Peyer's patch (tissue), 4 donors: Measurements from ENCODE around the gene LPIN1. TPM values are rescaled to one million over a fixed set of nuclear protein-coding genes. Genes with fewer than 3 reads are reported as not detected.

ENCODE experiments used
- DNase-seq, 3 donors: peaks; one replicate each; pipeline ENCODE4 v3.0.0-alpha.2; 2017 to 2019
- H3K27ac ChIP-seq, 4 donors: fragments of 200-600 bp; sonication (generic); one replicate each; pipeline ENCODE4 v1.5.1; 2016 to 2019
- H3K27me3 ChIP-seq, 2 donors: fragments of 200-600 bp; sonication (generic); one replicate each; pipeline ENCODE4 v1.5.1; 2019
- H3K36me3 ChIP-seq, 3 donors: fragments of 200-600 bp; sonication (generic); one replicate each; pipeline ENCODE4 v1.5.1; 2016 to 2019
- H3K4me1 ChIP-seq, 4 donors: fragments of 200-600 bp; sonication (generic); one replicate each; pipeline ENCODE4 v1.5.1; 2016 to 2019
- H3K4me3 ChIP-seq, 4 donors: fragments of 200-600 bp; sonication (generic); 1 replicate in 3 of 4; 2 replicates in 1 of 4; pipeline ENCODE4 v1.5.1; 2016 to 2019; ENCODE audit warnings: mild to moderate bottlenecking in 1 of 4
- H3K9me3 ChIP-seq, 4 donors: fragments of 200-600 bp; sonication (generic); one replicate each; pipeline ENCODE4 v1.5.1; 2016 to 2019; ENCODE audit warnings: mild to moderate bottlenecking in 1 of 4
- POLR2A ChIP-seq, 2 donors: fragments of 450-650 bp; IDR thresholded peaks; one replicate each; pipeline ENCODE4 v1.5.1; 2017; ENCODE audit warnings: antibody characterized with exemption in 2 of 2, mild to moderate bottlenecking in 2 of 2, moderate library complexity in 2 of 2
- total RNA-seq, 4 donors: library from RNA; depleted of rRNA; stranded (reverse); fragments of >200 nt; gene quantifications; one replicate each; pipeline ENCODE4 v1.1.0, GENCODE V29; 2016
- TF ChIP-seq, protein P1 (sequence below), 6 experiments: fragments of 450-650 bp in 4 of 6; fragments of 200-600 bp in 2 of 6; sonication (generic) in 1 of 6; IDR thresholded peaks; one replicate each; pipeline ENCODE4 v1.5.1; 2017 to 2019; ENCODE audit warnings: antibody characterized with exemption in 6 of 6, mild to moderate bottlenecking in 3 of 6, moderate library complexity in 1 of 6

Gene LPIN1, protein sequence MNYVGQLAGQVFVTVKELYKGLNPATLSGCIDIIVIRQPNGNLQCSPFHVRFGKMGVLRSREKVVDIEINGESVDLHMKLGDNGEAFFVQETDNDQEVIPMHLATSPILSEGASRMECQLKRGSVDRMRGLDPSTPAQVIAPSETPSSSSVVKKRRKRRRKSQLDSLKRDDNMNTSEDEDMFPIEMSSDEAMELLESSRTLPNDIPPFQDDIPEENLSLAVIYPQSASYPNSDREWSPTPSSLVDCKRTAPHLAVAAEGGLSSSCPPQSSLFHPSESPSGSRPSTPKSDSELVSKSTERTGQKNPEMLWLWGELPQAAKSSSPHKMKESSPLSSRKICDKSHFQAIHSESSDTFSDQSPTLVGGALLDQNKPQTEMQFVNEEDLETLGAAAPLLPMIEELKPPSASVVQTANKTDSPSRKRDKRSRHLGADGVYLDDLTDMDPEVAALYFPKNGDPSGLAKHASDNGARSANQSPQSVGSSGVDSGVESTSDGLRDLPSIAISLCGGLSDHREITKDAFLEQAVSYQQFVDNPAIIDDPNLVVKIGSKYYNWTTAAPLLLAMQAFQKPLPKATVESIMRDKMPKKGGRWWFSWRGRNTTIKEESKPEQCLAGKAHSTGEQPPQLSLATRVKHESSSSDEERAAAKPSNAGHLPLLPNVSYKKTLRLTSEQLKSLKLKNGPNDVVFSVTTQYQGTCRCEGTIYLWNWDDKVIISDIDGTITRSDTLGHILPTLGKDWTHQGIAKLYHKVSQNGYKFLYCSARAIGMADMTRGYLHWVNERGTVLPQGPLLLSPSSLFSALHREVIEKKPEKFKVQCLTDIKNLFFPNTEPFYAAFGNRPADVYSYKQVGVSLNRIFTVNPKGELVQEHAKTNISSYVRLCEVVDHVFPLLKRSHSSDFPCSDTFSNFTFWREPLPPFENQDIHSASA
- total RNA-seq, result 10 to 100 TPM; 28.7 to 69.3 (median 44.0) TPM

DNA sequence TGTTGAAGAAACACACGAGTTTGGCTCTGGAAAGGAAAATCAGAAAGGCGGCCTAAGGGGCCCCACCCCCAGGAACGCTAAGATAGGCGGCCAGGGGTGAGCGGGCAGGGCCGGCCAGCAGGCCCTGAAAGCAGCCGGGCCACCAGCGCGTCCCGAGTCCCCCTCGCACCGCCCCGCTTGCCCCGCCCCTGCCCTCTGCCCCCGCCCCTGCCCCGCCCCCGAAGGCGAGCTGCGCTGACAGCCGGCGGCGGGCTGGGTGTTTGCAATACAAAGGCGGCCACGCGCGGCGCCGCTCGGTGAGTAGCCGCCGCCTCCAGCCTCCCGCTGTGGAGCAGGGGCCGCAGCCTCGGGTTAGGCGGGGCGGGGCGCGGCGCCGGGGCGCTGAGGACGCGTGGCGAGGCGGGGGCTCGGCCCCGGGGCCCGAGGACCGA, at the start of gene LPIN1:
TSS of gene LPIN1 (plus strand) at position 257 of the 431 bp plus-strand sequence. CDS start 18,910 bp downstream, outside the sequence.
- Histone ChIP-seq H3K9me3 (no peaks in the 10 kb centered on the region), H3K27me3 (no peaks in the 10 kb centered on the region), H3K4me1 (peaks cover 4 to 58% (median 45%) of the 10 kb centered on the region in 4 donors), H3K36me3 (no peaks in the 10 kb centered on the region), H3K4me3 (peak within 1 kb of the TSS; percentile 65 to 91 (median 74)), H3K27ac (peak within 1 kb of the TSS; percentile 86 to 96 (median 92))
- peak; percentile 62 to 81 for TF ChIP-seq POLR2A (IDR thresholded peaks at IDR 0.05)
- TF ChIP-seq, protein P1, sequence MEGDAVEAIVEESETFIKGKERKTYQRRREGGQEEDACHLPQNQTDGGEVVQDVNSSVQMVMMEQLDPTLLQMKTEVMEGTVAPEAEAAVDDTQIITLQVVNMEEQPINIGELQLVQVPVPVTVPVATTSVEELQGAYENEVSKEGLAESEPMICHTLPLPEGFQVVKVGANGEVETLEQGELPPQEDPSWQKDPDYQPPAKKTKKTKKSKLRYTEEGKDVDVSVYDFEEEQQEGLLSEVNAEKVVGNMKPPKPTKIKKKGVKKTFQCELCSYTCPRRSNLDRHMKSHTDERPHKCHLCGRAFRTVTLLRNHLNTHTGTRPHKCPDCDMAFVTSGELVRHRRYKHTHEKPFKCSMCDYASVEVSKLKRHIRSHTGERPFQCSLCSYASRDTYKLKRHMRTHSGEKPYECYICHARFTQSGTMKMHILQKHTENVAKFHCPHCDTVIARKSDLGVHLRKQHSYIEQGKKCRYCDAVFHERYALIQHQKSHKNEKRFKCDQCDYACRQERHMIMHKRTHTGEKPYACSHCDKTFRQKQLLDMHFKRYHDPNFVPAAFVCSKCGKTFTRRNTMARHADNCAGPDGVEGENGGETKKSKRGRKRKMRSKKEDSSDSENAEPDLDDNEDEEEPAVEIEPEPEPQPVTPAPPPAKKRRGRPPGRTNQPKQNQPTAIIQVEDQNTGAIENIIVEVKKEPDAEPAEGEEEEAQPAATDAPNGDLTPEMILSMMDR (IDR thresholded peaks at IDR 0.05), result peak in 2 of 6 experiments; percentile 19 to 25
- DNase-seq, result peak; percentile 92 to 98 (median 95)

DNA sequence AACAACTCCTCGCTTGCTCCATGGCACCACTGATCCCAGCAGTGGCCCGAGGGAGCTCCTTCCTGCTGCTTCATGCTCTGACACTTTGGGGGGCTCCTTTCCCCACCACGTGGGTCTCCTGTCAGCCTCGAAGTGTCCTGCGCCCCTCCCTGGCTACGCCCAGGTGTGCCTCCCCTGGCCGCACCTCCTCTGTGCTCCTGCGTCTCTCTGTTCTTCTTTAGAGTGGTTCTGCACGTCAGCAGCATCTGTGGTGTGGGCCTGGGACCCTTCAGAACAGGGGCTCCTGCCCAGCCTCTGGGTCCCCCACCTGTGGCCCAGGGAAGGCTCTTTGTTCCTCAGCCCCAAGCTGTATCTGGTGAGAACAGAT, 49.7 kb upstream of the LPIN1 start:
- Histone ChIP-seq H3K4me1 (no peaks in the 10 kb centered on the region), H3K27me3 (no peaks in the 10 kb centered on the region), H3K27ac (no peak overlapping the region), H3K36me3 (no peaks in the 10 kb centered on the region), H3K4me3 (no peak overlapping the region), H3K9me3 (no peaks in the 10 kb centered on the region)
- TF ChIP-seq, protein P1 (IDR thresholded peaks at IDR 0.05), result no peak
- no peak for TF ChIP-seq POLR2A (IDR thresholded peaks at IDR 0.05)
- DNase-seq, result no peak

DNA sequence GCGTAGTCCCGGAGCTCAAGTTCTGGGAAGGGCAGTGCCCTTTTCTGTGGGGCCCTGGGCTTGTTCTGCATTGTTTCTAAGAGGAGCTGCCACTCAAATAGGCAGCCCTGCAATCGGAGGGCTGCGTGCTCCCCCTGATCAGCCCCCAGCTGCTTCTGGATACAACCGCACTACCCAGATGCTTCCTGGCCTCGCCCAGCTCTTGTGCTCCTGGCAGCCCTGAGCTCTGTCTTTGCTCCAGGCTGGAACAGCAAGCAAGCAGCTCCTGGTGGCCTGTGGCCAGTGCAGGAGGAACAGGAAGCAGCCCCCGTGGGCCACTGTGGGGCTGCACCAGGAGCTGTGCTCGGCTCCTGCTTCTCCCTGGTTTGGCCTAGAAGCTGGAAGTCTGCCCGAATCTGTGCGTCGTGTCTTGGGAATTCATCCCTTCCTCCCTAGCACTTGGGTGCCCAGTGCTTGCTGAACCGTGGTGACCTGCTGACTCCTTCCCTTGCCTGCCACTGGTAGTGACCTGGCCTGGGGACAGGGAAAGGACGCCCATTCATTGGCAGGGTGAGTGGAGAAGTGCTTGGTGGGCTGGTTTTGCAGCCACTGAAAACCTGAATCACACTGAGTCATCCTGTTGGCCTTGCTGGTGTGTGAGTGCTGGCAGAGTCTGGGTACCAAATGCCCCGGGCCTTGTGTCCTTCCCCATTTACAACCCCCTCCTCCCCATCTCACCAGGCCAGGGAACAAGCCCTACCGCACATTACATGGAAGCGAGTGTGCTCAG, 49.1 kb upstream of the LPIN1 start:
- Histone ChIP-seq H3K4me3 (no peak overlapping the region), H3K9me3 (no peaks in the 10 kb centered on the region), H3K36me3 (no peaks in the 10 kb centered on the region), H3K27me3 (no peaks in the 10 kb centered on the region), H3K27ac (peak overlapping the region in 2 of 4 donors; percentile 71 to 79), H3K4me1 (no peaks in the 10 kb centered on the region)
- peak in 1 of 3 donors; percentile 50 for DNase-seq
- TF ChIP-seq, protein P1 (IDR thresholded peaks at IDR 0.05), result no peak
- no peak for TF ChIP-seq POLR2A (IDR thresholded peaks at IDR 0.05)

DNA sequence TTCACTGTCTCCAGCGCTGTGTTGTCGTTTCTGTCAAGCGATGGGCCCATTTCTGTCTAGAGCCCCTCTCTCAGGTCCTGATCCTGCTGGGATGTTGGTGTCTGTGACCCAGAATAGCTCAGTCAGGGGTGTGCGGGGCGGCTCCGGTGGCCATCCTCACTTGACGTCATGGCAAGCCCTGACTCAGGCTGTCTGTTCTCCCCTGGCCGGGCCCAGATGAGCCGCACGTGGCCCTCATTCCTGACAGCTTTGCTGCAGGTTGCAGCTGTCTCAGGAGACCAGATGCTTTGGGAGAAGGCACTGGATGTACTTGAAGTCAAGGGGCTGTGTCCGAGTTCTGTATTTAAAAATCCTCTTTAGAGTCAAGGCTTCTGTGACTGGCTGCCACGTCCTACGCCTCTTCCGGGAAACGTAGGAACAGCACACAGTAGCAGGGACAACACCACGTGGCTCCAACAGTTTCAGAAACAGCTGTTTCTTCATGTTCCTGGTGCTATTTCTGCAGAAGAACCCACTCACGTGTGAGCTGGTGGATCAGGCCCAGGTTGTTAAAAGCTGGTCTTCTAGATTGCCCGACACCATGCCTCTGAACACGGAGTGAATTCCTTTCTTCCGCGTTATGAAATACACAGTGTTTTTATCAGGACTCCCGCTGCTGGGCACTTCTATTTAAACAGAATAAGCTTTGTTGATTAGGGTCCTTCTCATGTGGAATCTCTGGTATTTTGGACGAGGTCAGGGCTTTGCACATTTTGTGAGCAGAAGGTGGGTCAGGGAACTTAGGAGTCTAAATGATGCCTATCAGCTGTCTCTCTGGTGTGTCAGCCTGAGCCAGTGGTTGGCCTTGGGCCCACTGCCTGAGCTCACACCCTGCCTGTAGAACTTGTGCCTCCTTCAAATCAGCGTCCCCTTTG, 48.2 kb upstream of the LPIN1 start:
- H3K27me3 ChIP-seq, result no peaks in the 10 kb centered on the region
- H3K4me3 ChIP-seq, result no peak overlapping the region
- H3K4me1 ChIP-seq, result no peaks in the 10 kb centered on the region
- H3K9me3 ChIP-seq, result no peaks in the 10 kb centered on the region
- peak overlapping the region in 2 of 4 donors; percentile 71 to 79 for H3K27ac ChIP-seq
- peak in 2 of 3 donors; percentile 55 to 75 for DNase-seq
- no peaks in the 10 kb centered on the region for H3K36me3 ChIP-seq
- TF ChIP-seq, protein P1 (IDR thresholded peaks at IDR 0.05), result peak in 1 of 6 experiments; percentile 6
- TF ChIP-seq POLR2A (IDR thresholded peaks at IDR 0.05), result no peak
